CD14-positive monocyte (primary cell): ENCODE measurements around the gene CAMK2N2. TPM values are rescaled to one million over a fixed set of nuclear protein-coding genes. Genes with fewer than 3 reads are reported as not detected.

Experiments
- DNase-seq, 3 donors: peaks; one replicate each; pipeline ENCODE4 v3.0.0-alpha.2; 2011 to 2022
- H2AFZ ChIP-seq: 2 replicates; pipeline ENCODE4 v1.6.0; 2012; ENCODE audit warnings: mild to moderate bottlenecking, low read depth, low read length, inconsistent platforms; ENCODE audit not compliant: insufficient read depth, poor library complexity, severe bottlenecking
- H3K27ac ChIP-seq, 2 donors: 1 replicate in 1 of 2; 2 replicates in 1 of 2; pipeline ENCODE4 v1.5.1; 2012 to 2013; ENCODE audit warnings: low read length in 2 of 2, control low read depth in 1 of 2, inconsistent platforms in 1 of 2, low read depth in 1 of 2, mild to moderate bottlenecking in 1 of 2
- H3K27me3 ChIP-seq, 2 donors: one replicate each; pipeline versions ENCODE4 v1.6.0 to v1.6.1; 2011 to 2013; ENCODE audit warnings: low read length in 2 of 2; ENCODE audit not compliant: control insufficient read depth in 2 of 2, insufficient read depth in 2 of 2
- H3K36me3 ChIP-seq, 2 donors: replicated peaks in 1 of 2; 1 replicate in 1 of 2; 2 replicates in 1 of 2; pipeline versions ENCODE4 v1.5.1 to v1.6.1; 2012 to 2013; ENCODE audit warnings: low read length in 2 of 2, control low read depth in 1 of 2, inconsistent platforms in 1 of 2, mild to moderate bottlenecking in 1 of 2; ENCODE audit not compliant: insufficient read depth in 2 of 2, control insufficient read depth in 1 of 2
- H3K4me1 ChIP-seq, 2 donors: 1 replicate in 1 of 2; 2 replicates in 1 of 2; pipeline versions ENCODE4 v1.5.1 to v1.6.1; 2012 to 2013; ENCODE audit warnings: low read length in 2 of 2, control low read depth in 1 of 2, inconsistent platforms in 1 of 2, mild to moderate bottlenecking in 1 of 2, moderate library complexity in 1 of 2; ENCODE audit not compliant: insufficient read depth in 2 of 2, control insufficient read depth in 1 of 2
- H3K4me2 ChIP-seq: replicated peaks from 2 replicates; pipeline ENCODE3; 2012; ENCODE audit warnings: low read length, moderate library complexity, mild to moderate bottlenecking; ENCODE audit not compliant: poor library complexity, severe bottlenecking; ENCODE audit errors: extremely low read depth
- H3K4me3 ChIP-seq, 3 experiments: fragments of 200-600 bp in 1 of 3; sonication (generic) in 1 of 3; replicated peaks in 1 of 3; 1 replicate in 2 of 3; 2 replicates in 1 of 3; pipeline ENCODE4 v1.5.1; 2011 to 2013; ENCODE audit warnings: low read length in 3 of 3, mild to moderate bottlenecking in 3 of 3, control low read depth in 2 of 3, low read depth in 2 of 3, inconsistent platforms in 1 of 3, moderate library complexity in 1 of 3
- H3K79me2 ChIP-seq: 2 replicates; pipeline ENCODE4 v1.6.0; 2012; ENCODE audit warnings: mild to moderate bottlenecking, control low read depth, inconsistent platforms, low read length, moderate library complexity; ENCODE audit not compliant: insufficient read depth
- H3K9ac ChIP-seq: 2 replicates; pipeline ENCODE4 v1.6.0; 2017; ENCODE audit warnings: low read length, mild to moderate bottlenecking; ENCODE audit not compliant: insufficient read depth, poor library complexity, severe bottlenecking
- H3K9me3 ChIP-seq, 2 donors: replicated peaks in 1 of 2; 1 replicate in 1 of 2; 2 replicates in 1 of 2; pipeline versions ENCODE4 v1.5.1 to v1.6.1; 2012 to 2013; ENCODE audit warnings: low read length in 2 of 2, control low read depth in 1 of 2; ENCODE audit not compliant: control insufficient read depth in 1 of 2, insufficient read depth in 1 of 2
- H4K20me1 ChIP-seq: 2 replicates; pipeline ENCODE4 v1.6.0; 2012; ENCODE audit warnings: mild to moderate bottlenecking, low read length, control low read depth, moderate library complexity; ENCODE audit not compliant: insufficient read depth
- H3K27ac Mint-ChIP-seq, 7 donors: one replicate each; pipeline ENCODE4 v1.8.0; 2020; ENCODE audit warnings: mild to moderate bottlenecking in 7 of 7, mixed read lengths in 7 of 7, moderate library complexity in 6 of 7, inconsistent platforms in 2 of 7
- H3K27me3 Mint-ChIP-seq, 3 donors: one replicate each; pipeline ENCODE4 v1.8.0; 2021 to 2022; ENCODE audit warnings: low read depth in 3 of 3, mild to moderate bottlenecking in 3 of 3, mixed read lengths in 3 of 3, moderate library complexity in 3 of 3, inconsistent platforms in 1 of 3
- H3K36me3 Mint-ChIP-seq, 2 donors: one replicate each; pipeline ENCODE4 v1.8.0; 2020; ENCODE audit warnings: mixed read lengths in 2 of 2, inconsistent platforms in 1 of 2, mild to moderate bottlenecking in 1 of 2
- H3K4me1 Mint-ChIP-seq: one replicate; pipeline ENCODE4 v1.8.0; 2020; ENCODE audit warnings: mild to moderate bottlenecking, mixed read lengths
- H3K4me3 Mint-ChIP-seq, 2 donors: one replicate each; pipeline ENCODE4 v1.8.0; 2020; ENCODE audit warnings: mild to moderate bottlenecking in 2 of 2, mixed read lengths in 2 of 2, moderate library complexity in 1 of 2
- H3K9me3 Mint-ChIP-seq, 7 donors: one replicate each; pipeline ENCODE4 v1.8.0; 2020 to 2022; ENCODE audit warnings: mixed read lengths in 7 of 7, mild to moderate bottlenecking in 6 of 7, moderate library complexity in 6 of 7, inconsistent platforms in 2 of 7
- WGBS: methylation state at CpG from one replicate; pipeline ENCODE4 v1.1.5; 2013; ENCODE audit warnings: missing lambda C conversion rate; ENCODE audit not compliant: insufficient coverage; 5-methylcytosine and 5-hydroxymethylcytosine counted together
- intact Hi-C, 2 donors: fragments of 100-400 bp; cut with micrococcal nuclease; formaldehyde crosslinking; loops; one replicate each; pipeline versions ENCODE4 v1.15.0 to v1.15.1; 2023
- polyA plus RNA-seq, 3 donors: library from polyadenylated mRNA; depleted of rRNA in 1 of 3; unstranded in 2 of 3; stranded (reverse) in 1 of 3; fragments of 300-500 nt in 2 of 3; fragments of >200 nt in 1 of 3; fragmentation: Illumina TruSeq in 2 of 3; gene quantifications; 1 replicate in 2 of 3; 2 replicates in 1 of 3; pipeline ENCODE4 v1.2.3, GENCODE V29; 2012 to 2021
- TF ChIP-seq, protein P1 (sequence below): fragments of 200-600 bp; IDR thresholded peaks from one replicate; pipeline ENCODE4 v1.8.0; 2022; ENCODE audit warnings: antibody characterized with exemption, mild to moderate bottlenecking

Gene CAMK2N2
- polyA plus RNA-seq, 3 donors, result not detected

DNA sequence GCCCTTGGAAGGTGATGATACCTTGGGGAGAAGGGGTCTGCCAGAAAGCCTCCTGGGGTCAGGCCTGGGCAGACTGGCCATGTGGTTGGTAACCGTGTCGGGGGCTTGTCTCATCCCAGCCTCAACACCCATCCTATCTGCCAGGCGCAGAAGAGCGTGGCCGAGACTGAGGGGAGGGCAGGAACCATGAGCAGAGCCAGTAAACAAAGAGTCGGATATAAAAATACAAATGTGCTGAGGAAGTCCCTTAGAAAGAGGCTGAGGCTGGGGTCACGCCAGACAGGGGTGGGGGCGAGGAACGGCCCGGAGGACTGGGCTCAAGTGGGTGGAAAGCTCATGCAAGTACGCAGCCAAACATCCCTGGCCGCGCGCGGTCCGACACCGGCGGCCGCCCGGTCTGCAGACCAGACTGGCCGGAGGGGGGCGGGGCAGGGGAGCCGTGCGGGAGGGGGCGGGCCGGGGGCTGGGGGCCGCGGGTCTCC lies 1.9 kb downstream of the CAMK2N2 start:
- Histone ChIP-seq H3K4me2 (no peak overlapping the region), H3K9me3 (peaks cover 0 to 15% of the 10 kb centered on the region in 2 donors), H2AFZ (no peak overlapping the region), H4K20me1 (peaks cover 16% of the 10 kb centered on the region), H3K4me3 (no peak overlapping the region), H3K4me1 (peaks cover 18 to 22% of the 10 kb centered on the region in 2 donors), H3K27ac (no peak overlapping the region), H3K36me3 (peaks cover 0 to 8% of the 10 kb centered on the region in 2 donors), H3K79me2 (no peaks in the 10 kb centered on the region), H3K27me3 (peaks cover 35 to 54% of the 10 kb centered on the region in 2 donors), H3K9ac (no peak overlapping the region)
- 17% methylated on average over 5 of the region's 28 CpGs for WGBS
- H3K4me3 Mint-ChIP-seq, result peak overlapping the region in 1 of 2 donors; percentile 89
- peaks cover 25 to 38% of the 10 kb centered on the region in 2 donors for H3K36me3 Mint-ChIP-seq
- no peak overlapping the region for H3K27ac Mint-ChIP-seq
- peaks cover 46 to 59% (median 58%) of the 10 kb centered on the region in 3 donors for H3K27me3 Mint-ChIP-seq
- TF ChIP-seq, protein P1, sequence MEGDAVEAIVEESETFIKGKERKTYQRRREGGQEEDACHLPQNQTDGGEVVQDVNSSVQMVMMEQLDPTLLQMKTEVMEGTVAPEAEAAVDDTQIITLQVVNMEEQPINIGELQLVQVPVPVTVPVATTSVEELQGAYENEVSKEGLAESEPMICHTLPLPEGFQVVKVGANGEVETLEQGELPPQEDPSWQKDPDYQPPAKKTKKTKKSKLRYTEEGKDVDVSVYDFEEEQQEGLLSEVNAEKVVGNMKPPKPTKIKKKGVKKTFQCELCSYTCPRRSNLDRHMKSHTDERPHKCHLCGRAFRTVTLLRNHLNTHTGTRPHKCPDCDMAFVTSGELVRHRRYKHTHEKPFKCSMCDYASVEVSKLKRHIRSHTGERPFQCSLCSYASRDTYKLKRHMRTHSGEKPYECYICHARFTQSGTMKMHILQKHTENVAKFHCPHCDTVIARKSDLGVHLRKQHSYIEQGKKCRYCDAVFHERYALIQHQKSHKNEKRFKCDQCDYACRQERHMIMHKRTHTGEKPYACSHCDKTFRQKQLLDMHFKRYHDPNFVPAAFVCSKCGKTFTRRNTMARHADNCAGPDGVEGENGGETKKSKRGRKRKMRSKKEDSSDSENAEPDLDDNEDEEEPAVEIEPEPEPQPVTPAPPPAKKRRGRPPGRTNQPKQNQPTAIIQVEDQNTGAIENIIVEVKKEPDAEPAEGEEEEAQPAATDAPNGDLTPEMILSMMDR, result no peak
- DNase-seq, result no peak
- intact Hi-C loops, result loop anchor here in 1 of 2 donors (10.0 kb wide), 1 partner anchor 365 kb away; no protein-coding TSS in a partner anchor
- H3K9me3 Mint-ChIP-seq, result peaks cover 0 to 35% (median 18%) of the 10 kb centered on the region in 7 donors
- H3K4me1 Mint-ChIP-seq, result peaks cover 23% of the 10 kb centered on the region

DNA sequence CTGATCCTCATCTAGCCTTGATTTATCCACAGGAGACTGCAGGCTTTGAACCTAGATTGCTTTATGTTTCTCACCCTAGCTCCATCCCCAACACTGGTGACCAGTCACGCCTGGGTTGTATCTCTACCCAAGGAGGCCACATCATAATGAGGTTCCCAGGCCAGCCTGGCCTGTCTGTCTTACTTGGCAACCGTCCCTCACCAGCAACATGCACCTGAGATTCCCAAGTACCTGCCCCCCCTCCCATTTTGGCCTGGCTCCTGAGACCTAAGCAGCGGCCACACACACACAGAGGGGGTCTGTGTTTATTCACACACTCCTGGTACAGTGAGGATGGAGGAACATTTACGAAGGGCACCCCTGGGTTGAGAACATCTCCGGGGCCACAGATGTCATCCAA lies 2.4 kb downstream of the CAMK2N2 start:
- no peaks in the 10 kb centered on the region for H3K79me2 ChIP-seq
- Mint-ChIP-seq H3K27me3 (peaks cover 42 to 56% (median 53%) of the 10 kb centered on the region in 3 donors), H3K27ac (no peak overlapping the region), H3K9me3 (peaks cover 0 to 35% (median 18%) of the 10 kb centered on the region in 7 donors), H3K4me1 (peaks cover 23% of the 10 kb centered on the region), H3K36me3 (peaks cover 27 to 38% of the 10 kb centered on the region in 2 donors), H3K4me3 (peak overlapping the region in 1 of 2 donors; percentile 89)
- no peak for DNase-seq
- WGBS, result 90% methylated on average over 2 of the region's 5 CpGs
- no peak overlapping the region for H3K9ac ChIP-seq
- H3K4me2 ChIP-seq, result no peak overlapping the region
- peaks cover 16% of the 10 kb centered on the region for H4K20me1 ChIP-seq
- TF ChIP-seq, protein P1, result no peak
- H2AFZ ChIP-seq, result no peak overlapping the region
- no peak overlapping the region for H3K4me3 ChIP-seq
- H3K36me3 ChIP-seq, result peaks cover 0 to 8% of the 10 kb centered on the region in 2 donors
- peaks cover 0 to 15% of the 10 kb centered on the region in 2 donors for H3K9me3 ChIP-seq
- H3K27me3 ChIP-seq, result peaks cover 34 to 49% of the 10 kb centered on the region in 2 donors
- intact Hi-C loops, result loop anchor here in 1 of 2 donors (10.0 kb wide), 1 partner anchor 364 kb away; no protein-coding TSS in a partner anchor
- peaks cover 18 to 22% of the 10 kb centered on the region in 2 donors for H3K4me1 ChIP-seq
- no peak overlapping the region for H3K27ac ChIP-seq
